IMR-90 (cell line): ENCODE measurements around the gene FAT2. TPM values are rescaled to one million over a fixed set of nuclear protein-coding genes. Genes with fewer than 3 reads are reported as not detected.

Source experiments
- ATAC-seq: fragments of 200-7000 bp; cut with Tn5 transposase; 2 replicates; pipeline ENCODE4 v1.9.1; 2020; ENCODE audit warnings: low read depth, mild to moderate bottlenecking, moderate library complexity
- BruUV-seq: library from RNA; stranded (reverse); fragments of 400-500 nt; replicated peaks from 2 replicates; lab custom pipeline; 2021; lab: Mats Ljungman, UMichigan
- CTCF ChIA-PET: fragments of 300-600 bp; formaldehyde crosslinking; extraction: SDS; loops from one replicate; lab custom pipeline; 2021; ENCODE audit warnings: antibody characterized with exemption; lab: Yijun Ruan, JAX
- POLR2A ChIA-PET: fragments of 300-600 bp; sonication (Branson Sonifier 250); formaldehyde crosslinking; loops from one replicate; lab custom pipeline; 2022; ENCODE audit warnings: antibody characterized with exemption; ENCODE audit not compliant: unreplicated experiment; lab: Charles Lee
- DNase-seq: peaks from one replicate; pipeline ENCODE4 v3.0.0; 2013
- H2AFZ ChIP-seq: replicated peaks from 2 replicates; pipeline ENCODE3; 2013; ENCODE audit warnings: low read length, mild to moderate bottlenecking; ENCODE audit not compliant: poor library complexity
- H2AK5ac ChIP-seq: 2 replicates; pipeline ENCODE4 v1.6.1; 2013; ENCODE audit warnings: low read depth, low read length, inconsistent platforms
- H2AK9ac ChIP-seq: replicated peaks from 2 replicates; pipeline ENCODE3; 2013; ENCODE audit warnings: mild to moderate bottlenecking, low read depth, low read length, moderate library complexity; ENCODE audit not compliant: poor library complexity
- H2BK120ac ChIP-seq: 2 replicates; pipeline ENCODE4 v1.6.1; 2013; ENCODE audit warnings: low read depth, low read length, inconsistent platforms
- H2BK15ac ChIP-seq: 3 replicates; pipeline ENCODE4 v1.6.1; 2013; ENCODE audit warnings: low read depth, low read length, inconsistent platforms
- H2BK20ac ChIP-seq: 2 replicates; pipeline ENCODE4 v1.6.1; 2013; ENCODE audit warnings: low read depth, mild to moderate bottlenecking, inconsistent platforms, low read length, moderate library complexity
- H2BK5ac ChIP-seq: 2 replicates; pipeline ENCODE4 v1.6.1; 2013; ENCODE audit warnings: mild to moderate bottlenecking, low read depth, low read length, inconsistent platforms; ENCODE audit not compliant: poor library complexity, severe bottlenecking
- H3K14ac ChIP-seq: replicated peaks from 2 replicates; pipeline ENCODE4 v1.6.1; 2013; ENCODE audit warnings: low read depth, low read length, inconsistent platforms
- H3K18ac ChIP-seq: 2 replicates; pipeline ENCODE4 v1.6.1; 2013; ENCODE audit warnings: low read depth, low read length, control low read depth
- H3K23ac ChIP-seq: 2 replicates; pipeline ENCODE4 v1.6.1; 2013; ENCODE audit warnings: low read depth, low read length, inconsistent platforms
- H3K27ac ChIP-seq: 2 replicates; pipeline ENCODE4 v1.5.1; 2013; ENCODE audit warnings: mild to moderate bottlenecking, control low read depth, low read length; ENCODE audit not compliant: insufficient read depth
- H3K27me3 ChIP-seq: 2 replicates; pipeline ENCODE4 v1.6.1; 2013; ENCODE audit warnings: low read length; ENCODE audit not compliant: control insufficient read depth, insufficient read depth
- H3K36me3 ChIP-seq: 2 replicates; pipeline ENCODE4 v1.6.1; 2013; ENCODE audit warnings: low read length, mixed read lengths; ENCODE audit not compliant: control insufficient read depth, insufficient read depth
- H3K4ac ChIP-seq: 2 replicates; pipeline ENCODE4 v1.6.1; 2013; ENCODE audit warnings: low read depth, low read length, inconsistent platforms
- H3K4me1 ChIP-seq: 2 replicates; pipeline ENCODE4 v1.6.1; 2013; ENCODE audit warnings: low read length, mixed read lengths; ENCODE audit not compliant: control insufficient read depth, insufficient read depth
- H3K4me2 ChIP-seq: 2 replicates; pipeline ENCODE4 v1.6.1; 2013; ENCODE audit warnings: low read depth, mild to moderate bottlenecking, control low read depth, low read length, moderate library complexity
- H3K4me3 ChIP-seq: 2 replicates; pipeline ENCODE4 v1.5.1; 2013; ENCODE audit warnings: low read depth, mild to moderate bottlenecking, control low read depth, low read length, moderate library complexity; ENCODE audit not compliant: insufficient read depth
- H3K56ac ChIP-seq: 2 replicates; pipeline ENCODE4 v1.6.1; 2013; ENCODE audit warnings: low read length, inconsistent platforms; ENCODE audit not compliant: insufficient read depth; ENCODE audit errors: extremely low read depth
- H3K79me1 ChIP-seq, 2 experiments: 2 replicates each; pipeline ENCODE4 v1.6.1; 2013; ENCODE audit warnings: low read length in 2 of 2, inconsistent platforms in 1 of 2, low read depth in 1 of 2
- H3K9ac ChIP-seq: 2 replicates; pipeline ENCODE4 v1.6.1; 2013; ENCODE audit warnings: low read depth, low read length, control low read depth
- H3K9me1 ChIP-seq: 2 replicates; pipeline ENCODE4 v1.6.1; 2013; ENCODE audit warnings: low read length, inconsistent platforms; ENCODE audit not compliant: insufficient read depth
- H3K9me3 ChIP-seq: 2 replicates; pipeline ENCODE4 v1.6.1; 2013; ENCODE audit warnings: low read length; ENCODE audit not compliant: control insufficient read depth, insufficient read depth
- H4K20me1 ChIP-seq: 2 replicates; pipeline ENCODE4 v1.6.1; 2013; ENCODE audit warnings: low read length, inconsistent platforms; ENCODE audit not compliant: insufficient read depth
- H4K5ac ChIP-seq: 2 replicates; pipeline ENCODE4 v1.6.1; 2013; ENCODE audit warnings: mild to moderate bottlenecking, low read depth, low read length, control low read depth
- H4K8ac ChIP-seq, 2 experiments: 2 replicates each; pipeline ENCODE4 v1.6.1; 2013; ENCODE audit warnings: low read depth in 2 of 2, low read length in 2 of 2, control low read depth in 1 of 2, inconsistent platforms in 1 of 2
- H4K91ac ChIP-seq: 2 replicates; pipeline ENCODE4 v1.6.1; 2013; ENCODE audit warnings: low read depth, low read length, inconsistent platforms; ENCODE audit not compliant: insufficient read depth
- CHD1 ChIP-seq: IDR thresholded peaks from 2 replicates; pipeline ENCODE4 v1.6.1; 2012; ENCODE audit warnings: low read depth, low read length, improper control_type of control experiment
- MAZ ChIP-seq: IDR thresholded peaks from 2 replicates; pipeline ENCODE4 v1.6.1; 2012; ENCODE audit warnings: low read depth, mild to moderate bottlenecking, low read length, improper control_type of control experiment, moderate library complexity, borderline replicate concordance
- POLR2A ChIP-seq: IDR thresholded peaks from 2 replicates; pipeline ENCODE4 v1.6.1; 2012; ENCODE audit warnings: mild to moderate bottlenecking, low read depth, low read length
- RAD21 ChIP-seq: IDR thresholded peaks from 2 replicates; pipeline ENCODE4 v1.6.1; 2012; ENCODE audit warnings: low read length, improper control_type of control experiment
- RCOR1 ChIP-seq: IDR thresholded peaks from 2 replicates; pipeline ENCODE4 v1.6.1; 2012; ENCODE audit warnings: mild to moderate bottlenecking, low read length, improper control_type of control experiment; ENCODE audit not compliant: insufficient replicate concordance
- RFX5 ChIP-seq: IDR thresholded peaks from 2 replicates; pipeline ENCODE4 v1.8.0; 2012; ENCODE audit warnings: low read depth, mild to moderate bottlenecking, low read length, moderate library complexity
- USF2 ChIP-seq: fragments of 150-350 bp; IDR thresholded peaks from 2 replicates; pipeline ENCODE4 v1.6.1; 2017; ENCODE audit warnings: mild to moderate bottlenecking, antibody characterized with exemption, low read length, low read depth
- WGBS, 2 experiments: methylation state at CpG; one replicate each; pipeline versions ENCODE4 v1.1.5 to v1.1.7; 2013; ENCODE audit warnings: missing lambda C conversion rate in 2 of 2; ENCODE audit not compliant: insufficient read length in 1 of 2; ENCODE audit errors: extremely low coverage in 2 of 2; 5-methylcytosine and 5-hydroxymethylcytosine counted together
- dilution Hi-C: fragments of 300-500 bp; cut with HindIII; formaldehyde crosslinking; loops from one replicate; pipeline ENCODE4 v1.14.3; 2018; ENCODE audit warnings: low sequenced_read_pairs; ENCODE audit not compliant: unreplicated experiment
- in situ Hi-C: fragments of 300-500 bp; cut with MboI; formaldehyde crosslinking; loops from 3 replicates; pipeline ENCODE4 v1.14.3; 2019; ENCODE audit warnings: low sequenced_read_pairs, inconsistent platforms, mixed read lengths
- intact Hi-C: fragments of 100-400 bp; cut with micrococcal nuclease; formaldehyde crosslinking; loops from 2 replicates; pipeline ENCODE4 v1.10.0; 2022
- polyA plus RNA-seq, 3 experiments: library from polyadenylated mRNA; depleted of rRNA; stranded (reverse); fragments of >200 nt; gene quantifications; 2 replicates each; pipeline ENCODE4 v1.2.3, GENCODE V29; 2012; ENCODE audit warnings: low replicate concordance in 1 of 3
- total RNA-seq: library from RNA; depleted of rRNA; stranded (reverse); fragments of >200 nt; gene quantifications from 2 replicates; pipeline ENCODE4 v1.2.3, GENCODE V29; 2012
- TF ChIP-seq, protein P1 (sequence below): conservative IDR thresholded peaks from 2 replicates; pipeline ENCODE4 v1.5.1; 2012; ENCODE audit warnings: mild to moderate bottlenecking, low read depth, low read length, improper control_type of control experiment

Gene FAT2
- total and polyA plus RNA-seq, 2 of the 4 experiments (the other 2 are of a cell fraction) = under 0.01 to 0.03 TPM

DNA sequence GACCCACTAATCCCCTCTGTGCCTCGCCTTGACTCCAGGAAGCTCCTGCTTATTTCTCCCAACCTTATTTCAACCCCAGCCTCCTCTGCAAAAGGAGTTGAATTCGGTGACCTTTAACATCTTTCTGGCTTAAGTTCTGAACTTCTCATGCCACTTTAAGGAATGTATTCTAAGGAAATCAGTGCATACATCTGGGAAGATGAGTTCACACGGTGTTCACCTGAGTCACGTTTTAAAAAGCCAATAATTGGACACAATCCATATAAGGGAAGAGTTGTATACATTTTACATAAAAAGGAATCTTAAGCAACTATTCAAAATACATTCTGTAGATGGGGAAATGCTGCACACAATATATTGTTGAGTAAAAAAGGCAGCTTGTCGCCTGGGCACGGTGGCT, 33.2 kb downstream of the FAT2 start:
- Histone ChIP-seq H3K4me2 (no peak overlapping the region), H3K36me3 (no peaks in the 10 kb centered on the region), H2BK120ac (no peak overlapping the region), H3K9me3 (no peaks in the 10 kb centered on the region; the same call in 1 of the 2 replicates), H3K4ac (no peak overlapping the region), H2BK15ac (no peak overlapping the region), H3K14ac (no peak overlapping the region), H3K18ac (no peak overlapping the region), H2AFZ (no peak overlapping the region), H4K5ac (no peak overlapping the region), H3K79me1 (no peaks in the 10 kb centered on the region), H4K20me1 (no peaks in the 10 kb centered on the region), H4K8ac (no peak overlapping the region), H3K4me3 (no peak overlapping the region), H3K4me1 (no peaks in the 10 kb centered on the region), H3K9me1 (no peaks in the 10 kb centered on the region), H2AK5ac (no peak overlapping the region), H3K56ac (no peak overlapping the region), H3K9ac (no peak overlapping the region), H2BK5ac (no peak overlapping the region), H3K27ac (no peak overlapping the region), H2AK9ac (no peak overlapping the region), H3K27me3 (peaks cover 8% of the 10 kb centered on the region), H3K23ac (no peak overlapping the region), H4K91ac (no peak overlapping the region), H2BK20ac (no peak overlapping the region)
- ChIA-PET CTCF (interaction anchor here (0.6 kb wide), 1 partner anchor 1238 kb away, joined by 3 read pairs; no protein-coding TSS in a partner anchor), POLR2A (no interaction called here)
- BruUV-seq = no TSS peak
- intact Hi-C loops = no loop called here
- ATAC-seq (no peak), DNase-seq (no peak)
- in situ Hi-C loops = no loop called here
- no CpG with 5 or more reads among the region's 6 CpGs for WGBS, 2 experiments
- TF ChIP-seq POLR2A (no peak), USF2 (no peak), RFX5 (no peak), CHD1 (no peak), RAD21 (no peak), RCOR1 (no peak), MAZ (no peak)
- TF ChIP-seq, protein P1, sequence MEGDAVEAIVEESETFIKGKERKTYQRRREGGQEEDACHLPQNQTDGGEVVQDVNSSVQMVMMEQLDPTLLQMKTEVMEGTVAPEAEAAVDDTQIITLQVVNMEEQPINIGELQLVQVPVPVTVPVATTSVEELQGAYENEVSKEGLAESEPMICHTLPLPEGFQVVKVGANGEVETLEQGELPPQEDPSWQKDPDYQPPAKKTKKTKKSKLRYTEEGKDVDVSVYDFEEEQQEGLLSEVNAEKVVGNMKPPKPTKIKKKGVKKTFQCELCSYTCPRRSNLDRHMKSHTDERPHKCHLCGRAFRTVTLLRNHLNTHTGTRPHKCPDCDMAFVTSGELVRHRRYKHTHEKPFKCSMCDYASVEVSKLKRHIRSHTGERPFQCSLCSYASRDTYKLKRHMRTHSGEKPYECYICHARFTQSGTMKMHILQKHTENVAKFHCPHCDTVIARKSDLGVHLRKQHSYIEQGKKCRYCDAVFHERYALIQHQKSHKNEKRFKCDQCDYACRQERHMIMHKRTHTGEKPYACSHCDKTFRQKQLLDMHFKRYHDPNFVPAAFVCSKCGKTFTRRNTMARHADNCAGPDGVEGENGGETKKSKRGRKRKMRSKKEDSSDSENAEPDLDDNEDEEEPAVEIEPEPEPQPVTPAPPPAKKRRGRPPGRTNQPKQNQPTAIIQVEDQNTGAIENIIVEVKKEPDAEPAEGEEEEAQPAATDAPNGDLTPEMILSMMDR = no peak
- dilution Hi-C loops = no loop called here
